HG02885 (cell line): ENCODE measurements around the gene CALM3.
"Not testable (repeated sequence)": the region's sequence is repeated elsewhere in the genome, so short reads cannot be mapped to it uniquely, and the experiment has no call there.

ENCODE experiments used
- ATAC-seq: cut with Tn5 transposase; IDR thresholded peaks from one replicate; pipeline ENCODE4 v1.9.1; 2021; ENCODE audit warnings: mild to moderate bottlenecking; ENCODE audit not compliant: unreplicated experiment, poor library complexity

Gene CALM3

GRCh38 chr19:46613525-46613924, 12.4 kb downstream of the CALM3 start:
- ATAC-seq = no peak

- peak; percentile 48 for ATAC-seq
Measured at GRCh38 chr19:46614114-46614722, 13.1 kb downstream of the CALM3 start.

- no peak for ATAC-seq
Measured at GRCh38 chr19:46615966-46616365, 14.8 kb downstream of the CALM3 start.

- no peak for ATAC-seq
Measured at GRCh38 chr19:46616631-46617322, 15.6 kb downstream of the CALM3 start.

GRCh38 chr19:46617601-46618000, 16.5 kb downstream of the CALM3 start:
- ATAC-seq = no peak

- no peak for ATAC-seq
Measured at GRCh38 chr19:46618670-46619231, 17.6 kb downstream of the CALM3 start.

- ATAC-seq = no peak
Measured at GRCh38 chr19:46620267-46620666, 19.1 kb downstream of the CALM3 start.

GRCh38 chr19:46620716-46621115, 19.6 kb downstream of the CALM3 start:
- ATAC-seq = no peak

GRCh38 chr19:46621191-46622117, 20.3 kb downstream of the CALM3 start:
- no peak for ATAC-seq

- ATAC-seq = no peak
Measured at GRCh38 chr19:46622118-46622446, 21.0 kb downstream of the CALM3 start.

- no peak for ATAC-seq
Measured at GRCh38 chr19:46623915-46624502, 22.9 kb downstream of the CALM3 start.

GRCh38 chr19:46624958-46625661, 24.0 kb downstream of the CALM3 start, which contains the start of gene PTGIR:
PTGIR (minus strand) TSS chr19:46625089; CDS start chr19:46624225, 864 bp downstream.
- no peak for ATAC-seq

- ATAC-seq = no peak
Measured at GRCh38 chr19:46625731-46626130, 24.6 kb downstream of the CALM3 start.

GRCh38 chr19:46626446-46626845, 25.3 kb downstream of the CALM3 start:
- no peak for ATAC-seq

- not testable (repeated sequence) for ATAC-seq
Measured at GRCh38 chr19:46628970-46629369, 27.8 kb downstream of the CALM3 start.

- no peak for ATAC-seq
Measured at GRCh38 chr19:46629546-46630025, 28.5 kb downstream of the CALM3 start.

GRCh38 chr19:46630586-46631205, 29.6 kb downstream of the CALM3 start:
- ATAC-seq = no peak

- no peak for ATAC-seq
Measured at GRCh38 chr19:46631481-46631880, 30.4 kb downstream of the CALM3 start.

- no peak for ATAC-seq
Measured at GRCh38 chr19:46633130-46633529, 32.0 kb downstream of the CALM3 start.
